GM19035 (cell line): ENCODE data around the gene FGF11.
"Not testable (repeated sequence)": the region's sequence is repeated elsewhere in the genome, so short reads cannot be mapped to it uniquely, and the experiment has no call there.

Experiments used
- ATAC-seq: cut with Tn5 transposase; IDR thresholded peaks from one replicate; pipeline ENCODE4 v1.9.1; 2021; ENCODE audit not compliant: unreplicated experiment

The FGF11 gene

DNA sequence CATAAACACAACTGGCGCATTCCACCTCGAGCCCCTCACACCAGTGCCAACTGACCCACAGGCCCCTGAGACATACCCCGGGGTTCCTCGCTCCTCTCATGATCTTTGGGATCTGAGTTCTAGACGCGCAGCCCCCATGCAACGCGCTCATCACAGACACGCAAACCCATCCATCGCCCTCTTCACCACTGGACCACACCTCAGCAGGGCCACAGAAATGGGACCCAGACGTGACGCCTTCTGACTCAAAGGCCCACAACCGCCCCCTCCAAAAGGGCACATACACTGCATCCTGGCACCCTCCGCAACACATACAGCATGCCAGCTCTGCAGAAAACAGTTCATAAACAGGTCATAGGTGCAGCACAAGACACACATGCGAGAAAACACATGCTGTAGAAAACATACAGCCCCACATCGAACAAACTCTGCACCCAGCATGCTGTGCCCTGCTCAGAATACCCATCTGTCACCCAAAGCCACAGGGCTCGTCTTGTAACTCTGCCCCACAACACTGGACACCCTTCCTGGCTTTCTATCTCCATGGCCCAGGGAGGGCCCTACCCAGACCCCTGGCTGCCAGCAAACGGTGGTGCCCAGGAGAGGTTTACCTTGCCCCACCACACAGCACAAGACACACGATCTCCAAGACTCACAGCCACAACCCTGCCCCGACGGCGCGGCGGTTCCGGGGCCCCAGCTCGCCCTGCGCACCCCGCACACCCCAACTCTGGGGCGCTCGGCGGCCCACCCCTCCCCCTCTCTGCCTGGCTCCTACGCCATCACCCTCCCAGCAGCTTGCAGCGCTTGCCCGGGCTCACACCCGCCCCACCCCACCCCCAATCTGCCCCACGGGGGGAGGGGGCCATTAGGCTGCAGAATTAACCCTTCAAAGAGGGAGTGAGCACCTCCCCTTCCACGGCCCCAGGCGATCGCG, 39.2 kb downstream of the FGF11 start:
- no peak for ATAC-seq

DNA sequence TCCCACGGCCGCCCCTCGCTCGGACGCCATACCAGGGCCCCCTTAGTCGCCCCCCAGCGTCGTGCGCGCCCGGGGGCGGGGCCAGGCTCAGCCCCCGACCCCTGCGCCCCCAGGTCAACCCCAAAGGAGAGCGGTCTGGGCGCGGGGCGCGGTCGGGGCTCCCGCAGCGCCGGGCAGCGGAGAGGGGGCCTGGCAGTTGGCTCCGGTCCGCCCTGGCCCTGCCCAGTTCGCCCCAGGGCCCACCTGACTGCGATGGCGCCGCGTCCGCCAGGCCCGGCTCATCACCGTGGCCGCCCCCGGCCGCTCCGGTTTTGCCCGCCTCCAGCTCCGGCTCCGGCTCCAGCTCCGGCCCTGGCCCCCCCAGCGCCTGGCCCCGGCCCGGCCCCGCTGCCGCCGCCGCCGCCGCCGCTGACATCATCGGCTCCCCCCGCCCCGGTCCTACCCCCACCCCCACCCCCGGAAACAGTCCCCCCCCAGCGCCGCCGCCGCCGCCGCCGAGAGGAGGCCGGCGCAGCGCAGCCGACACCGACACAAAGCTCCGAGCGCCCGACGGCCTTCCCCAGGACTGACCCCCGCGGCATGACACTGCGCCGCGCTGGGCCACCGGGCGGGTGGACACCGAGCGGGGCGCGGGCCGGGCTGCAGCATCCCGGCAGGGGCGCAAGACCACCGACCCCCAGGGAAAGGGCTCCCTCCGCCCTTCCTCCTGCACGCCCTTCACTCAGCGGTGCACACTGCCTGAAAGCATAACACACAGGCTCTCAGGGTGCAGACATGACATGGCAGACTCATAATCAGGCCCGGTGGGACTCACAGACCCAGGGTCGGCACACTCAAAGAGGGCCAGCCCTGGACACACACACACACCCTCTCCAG, 40.1 kb downstream of the FGF11 start, which contains the start of gene ZBTB4:
TSS of gene ZBTB4 (minus strand) at position 419 of the 876 bp plus-strand sequence. CDS start 12,830 bp downstream, outside the sequence.
- ATAC-seq: no peak

- no peak for ATAC-seq
These were observed 40.7 kb downstream of the FGF11 start for GRCh38 chr17:7480089-7480384.

DNA sequence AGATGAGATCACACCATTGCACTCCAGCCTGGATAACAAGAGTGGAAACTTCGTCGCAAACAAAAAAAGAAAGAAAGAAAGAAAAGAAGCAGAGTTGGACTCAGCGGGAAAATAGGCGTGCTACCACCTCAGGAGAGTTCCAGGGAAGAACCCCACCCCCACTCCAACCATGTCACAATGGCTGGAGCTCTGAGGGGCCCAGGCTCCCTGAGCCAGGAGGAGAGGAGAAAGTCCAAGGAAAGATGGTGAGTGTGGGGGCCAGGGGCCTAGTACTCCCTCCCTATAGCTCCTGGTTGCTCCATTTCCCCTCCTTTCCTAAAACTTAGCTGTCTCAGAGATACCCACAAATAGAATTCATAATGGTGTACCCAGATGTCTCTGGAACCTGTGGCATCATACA, 42.0 kb downstream of the FGF11 start, which contains the start of gene SLC35G6:
TSS of gene SLC35G6 (plus strand) at position 172 of the 400 bp plus-strand sequence. CDS start at position 243, 71 bp downstream.
- ATAC-seq: not testable (repeated sequence)

DNA sequence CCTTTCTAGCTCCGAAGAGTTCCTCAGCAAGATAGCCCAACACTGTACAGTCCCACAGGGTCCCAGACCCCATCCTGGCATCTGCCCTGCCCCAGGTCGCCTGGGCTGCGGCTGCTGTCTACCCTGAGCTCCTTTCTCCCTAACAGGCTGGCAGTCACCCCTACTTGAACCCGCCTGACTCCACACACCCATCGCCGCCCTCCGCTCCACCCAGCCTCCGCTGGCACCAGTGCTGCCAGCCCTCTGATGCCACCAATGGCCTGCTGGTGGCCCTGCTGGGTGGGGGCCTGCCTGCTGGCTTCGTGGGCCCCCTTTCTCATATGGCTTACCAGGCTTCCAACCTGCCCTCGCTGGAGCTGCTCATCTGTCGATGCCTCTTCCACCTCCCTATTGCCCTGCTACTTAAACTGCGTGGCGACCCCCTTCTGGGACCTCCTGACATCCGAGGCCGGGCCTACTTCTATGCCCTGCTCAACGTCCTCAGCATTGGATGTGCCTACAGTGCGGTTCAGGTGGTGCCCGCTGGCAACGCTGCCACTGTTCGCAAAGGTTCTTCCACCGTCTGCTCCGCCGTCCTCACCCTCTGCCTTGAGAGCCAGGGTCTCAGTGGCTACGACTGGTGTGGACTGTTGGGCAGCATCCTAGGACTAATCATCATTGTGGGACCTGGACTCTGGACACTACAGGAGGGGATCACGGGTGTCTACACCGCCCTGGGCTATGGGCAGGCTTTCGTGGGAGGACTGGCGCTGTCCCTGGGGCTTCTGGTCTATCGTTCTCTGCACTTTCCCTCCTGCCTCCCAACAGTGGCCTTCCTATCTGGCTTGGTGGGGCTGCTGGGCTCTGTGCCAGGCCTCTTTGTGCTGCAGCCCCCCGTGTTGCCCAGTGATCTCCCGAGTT, 42.8 kb downstream of the FGF11 start:
- not testable (repeated sequence) for ATAC-seq

- not testable (repeated sequence) for ATAC-seq
These were observed 43.4 kb downstream of the FGF11 start for GRCh38 chr17:7482742-7483088.

DNA sequence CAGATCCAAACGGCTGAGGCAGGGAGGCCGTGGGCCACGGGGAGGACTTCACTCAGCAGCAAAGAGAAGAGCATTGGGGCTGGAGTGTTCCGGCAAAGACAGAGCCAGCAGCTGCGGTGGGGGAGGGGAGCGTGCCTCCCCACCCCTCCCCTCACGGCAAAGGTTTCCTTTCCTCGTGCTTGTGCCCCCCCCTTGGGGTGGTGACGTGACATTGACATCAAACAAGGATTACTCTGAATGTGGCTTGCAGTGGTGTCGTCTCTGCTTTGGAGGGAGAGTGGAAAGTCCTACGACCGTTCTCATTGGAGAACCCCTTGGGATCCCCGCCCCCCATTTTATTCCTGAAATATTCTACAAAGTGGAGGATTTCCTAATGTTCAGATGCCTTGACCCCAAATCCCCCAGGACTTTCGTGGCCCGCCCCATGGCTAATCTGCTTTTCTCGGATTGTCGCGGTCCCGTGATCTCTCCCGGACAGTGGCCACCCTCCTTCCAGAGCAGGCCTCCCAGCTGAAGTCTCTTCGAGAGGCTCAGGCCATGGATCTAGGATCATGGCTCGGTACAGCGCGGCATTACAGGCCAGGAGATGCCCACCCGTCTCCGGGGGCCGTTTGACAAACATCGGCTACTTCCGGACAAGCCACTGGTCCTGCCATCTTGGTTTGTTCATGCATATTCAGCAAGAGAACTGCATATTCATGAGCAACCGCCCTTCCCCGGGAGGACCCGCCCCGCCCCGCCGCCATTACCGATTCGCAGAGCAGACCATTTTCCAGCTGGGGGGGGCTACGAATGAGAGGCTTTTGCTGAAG, 44.1 kb downstream of the FGF11 start:
- peak; percentile 40 for ATAC-seq

- ATAC-seq: peak; percentile 62
These were observed 45.0 kb downstream of the FGF11 start, which contains the start of gene POLR2A for GRCh38 chr17:7484067-7484918. POLR2A (plus strand) TSS chr17:7484366.

DNA sequence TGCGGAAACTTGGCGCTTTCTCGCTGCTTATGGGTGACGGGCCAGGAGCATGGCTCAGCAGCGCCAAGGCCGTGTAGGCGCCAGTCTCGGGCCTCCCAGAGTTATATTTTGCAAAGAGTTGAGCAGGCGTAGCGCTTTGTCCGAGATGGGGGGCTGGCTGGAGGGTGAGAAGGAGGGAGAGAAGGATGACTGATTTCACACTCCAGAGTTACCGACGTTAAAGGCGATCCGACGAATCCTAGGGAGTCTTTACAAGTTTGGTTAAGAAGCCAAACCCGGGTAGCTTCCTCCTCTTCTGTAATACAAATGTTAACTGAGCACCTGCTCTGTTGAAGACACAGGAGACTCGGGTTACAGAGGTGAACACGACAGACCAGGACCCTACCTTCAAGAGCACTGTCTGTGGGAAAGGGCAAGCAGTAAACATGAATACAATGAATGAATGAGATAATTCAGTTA, 45.6 kb downstream of the FGF11 start:
- ATAC-seq: no peak

GRCh38 chr17:7486181-7486580, 46.9 kb downstream of the FGF11 start:
- ATAC-seq: no peak

DNA sequence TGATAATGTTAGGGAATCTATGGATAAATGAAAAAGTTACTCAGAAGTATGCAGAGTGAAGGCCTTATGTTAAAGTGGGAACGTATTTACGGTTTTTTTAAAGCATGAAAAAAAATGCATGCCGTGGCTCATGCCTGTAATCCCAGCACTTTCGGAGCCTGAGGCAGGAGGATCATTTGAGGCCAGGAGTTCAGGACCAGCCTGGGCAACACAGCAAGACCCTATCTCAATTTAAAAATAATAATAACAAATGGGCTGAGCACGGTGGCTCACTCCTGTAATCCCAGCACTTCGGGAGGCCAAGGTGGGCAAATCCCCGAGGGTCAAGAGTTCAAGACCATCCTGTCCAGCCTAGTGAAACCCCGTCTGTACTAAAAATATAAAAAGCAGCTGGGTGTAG, 50.8 kb downstream of the FGF11 start:
- ATAC-seq: no peak

- no peak for ATAC-seq
These were observed 52.3 kb downstream of the FGF11 start for GRCh38 chr17:7491583-7491982.

DNA sequence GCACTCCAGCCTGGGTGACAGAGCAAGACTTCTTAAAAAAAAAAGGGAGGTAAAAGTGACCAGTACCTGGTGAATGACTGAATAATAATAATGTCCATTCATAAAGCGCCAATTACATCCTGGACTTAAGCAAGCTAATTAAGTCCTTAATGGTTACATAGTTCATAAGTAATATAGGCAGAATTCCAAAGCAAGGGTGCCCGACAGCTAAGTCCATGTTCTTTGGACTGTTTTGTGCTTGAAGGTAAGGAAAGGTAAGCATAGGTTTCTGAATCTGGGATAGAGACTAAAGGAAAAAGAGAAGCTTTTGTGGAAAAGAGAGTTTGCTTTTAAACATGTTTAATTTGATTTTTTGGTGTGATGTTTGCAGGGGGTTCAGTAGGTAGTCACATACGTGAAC, 54.6 kb downstream of the FGF11 start:
- no peak for ATAC-seq
